Sigmoid colon (tissue), 4 donors: Measurements from ENCODE around the gene KCNG2.

ENCODE experiments used
- CTCF ChIP-seq, 4 experiments: fragments of 450-650 bp in 3 of 4; fragments of 200-600 bp in 1 of 4; IDR thresholded peaks; one replicate each; pipeline ENCODE4 v1.5.1; 2016 to 2019; ENCODE audit warnings: antibody characterized with exemption in 4 of 4, mild to moderate bottlenecking in 3 of 4, moderate library complexity in 2 of 4
- POLR2A ChIP-seq, 2 donors: fragments of 450-650 bp; IDR thresholded peaks; one replicate each; pipeline ENCODE4 v1.6.1; 2016; ENCODE audit warnings: antibody characterized with exemption in 2 of 2, mild to moderate bottlenecking in 2 of 2, moderate library complexity in 2 of 2
- POLR2AphosphoS5 ChIP-seq, 4 donors: sonication (generic); formaldehyde crosslinking; IDR thresholded peaks; one replicate each; pipeline ENCODE4 v1.6.1; 2017; ENCODE audit warnings: antibody characterized with exemption in 4 of 4

GRCh38 chr18:79768745-79769144 is 29.0 kb upstream of the KCNG2 start:
- no peak for TF ChIP-seq CTCF (IDR thresholded peaks at IDR 0.05)
- TF ChIP-seq POLR2A (IDR thresholded peaks at IDR 0.05), result no peak
- no peak for TF ChIP-seq POLR2AphosphoS5 (IDR thresholded peaks at IDR 0.05)
